Measurements from ENCODE around the gene ALG13. TPM values are rescaled to one million over a fixed set of nuclear protein-coding genes. Genes with fewer than 3 reads are reported as not detected.

The ALG13 gene
- total RNA-seq, 1 experiment from 2014 or later = 147 TPM

- DNase-seq (ENCODE audit: unreplicated experiment) = no peak
- POLR2A ChIA-PET = interaction anchor here (0.5 kb wide), 1 partner anchor 62 kb away, joined by 3 read pairs; the partner anchor contains the start of gene ALG13
- intact Hi-C loops (cut with micrococcal nuclease) = no loop called here
- H3K4me1 Mint-ChIP-seq (ENCODE audit: insufficient read depth, unreplicated experiment) = no peaks in the 10 kb centered on the region
- H3K9me3 Mint-ChIP-seq (ENCODE audit: unreplicated experiment) = no peaks in the 10 kb centered on the region
- no TSS peak for BruUV-seq (replicated peaks)
- no peak overlapping the region for H3K4me3 Mint-ChIP-seq (ENCODE audit: unreplicated experiment)
- peaks cover 43% of the 10 kb centered on the region for H3K36me3 Mint-ChIP-seq (ENCODE audit: insufficient read depth, unreplicated experiment)
- H3K27me3 Mint-ChIP-seq (ENCODE audit: insufficient read depth, unreplicated experiment) = peaks cover 79% of the 10 kb centered on the region
- CTCF ChIA-PET = no interaction called here
- TF ChIP-seq CTCF (IDR thresholded peaks at IDR 0.05; ENCODE audit: unreplicated experiment) = no peak
- H3K27ac Mint-ChIP-seq (ENCODE audit: low read depth, unreplicated experiment) = no peak overlapping the region
These were observed 62.3 kb downstream of the ALG13 start for GRCh38 chrX:111743316-111743715.

GRCh38 chrX:111756486-111756885 is 75.5 kb downstream of the ALG13 start:
- ChIA-PET POLR2A (interaction anchor here (0.7 kb wide), 1 partner anchor 129 kb away, joined by 3 read pairs; no protein-coding TSS in a partner anchor), CTCF (no interaction called here)
- Mint-ChIP-seq H3K4me1 (ENCODE audit: insufficient read depth, unreplicated experiment) (no peaks in the 10 kb centered on the region), H3K27me3 (ENCODE audit: insufficient read depth, unreplicated experiment) (peaks cover 76% of the 10 kb centered on the region), H3K36me3 (ENCODE audit: insufficient read depth, unreplicated experiment) (peaks cover 42% of the 10 kb centered on the region), H3K27ac (ENCODE audit: low read depth, unreplicated experiment) (no peak overlapping the region), H3K4me3 (ENCODE audit: unreplicated experiment) (no peak overlapping the region), H3K9me3 (ENCODE audit: unreplicated experiment) (peaks cover 7% of the 10 kb centered on the region)
- intact Hi-C loops (cut with micrococcal nuclease) = no loop called here
- BruUV-seq (replicated peaks) = no TSS peak
- DNase-seq (ENCODE audit: unreplicated experiment) = no peak
- TF ChIP-seq CTCF (IDR thresholded peaks at IDR 0.05; ENCODE audit: unreplicated experiment) = no peak

DNA sequence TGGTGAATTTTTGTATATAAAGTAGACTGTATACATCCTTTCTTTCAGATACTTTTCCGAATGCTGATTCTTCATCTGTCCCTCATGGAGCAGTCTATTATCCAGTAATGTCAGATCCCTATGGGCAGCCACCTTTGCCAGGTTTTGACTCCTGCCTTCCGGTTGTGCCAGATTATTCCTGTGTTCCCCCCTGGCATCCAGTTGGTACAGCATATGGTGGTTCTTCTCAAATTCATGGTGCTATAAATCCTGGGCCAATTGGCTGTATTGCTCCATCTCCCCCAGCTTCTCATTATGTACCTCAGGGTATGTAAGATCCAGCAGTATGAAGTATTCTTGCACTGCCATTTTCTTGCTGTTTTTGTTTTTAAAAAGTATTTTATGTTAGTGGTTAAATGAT is 78.7 kb downstream of the ALG13 start:
- intact Hi-C loops (cut with micrococcal nuclease) = no loop called here
- no peak overlapping the region for H3K4me3 Mint-ChIP-seq (ENCODE audit: unreplicated experiment)
- no peak overlapping the region for H3K27ac Mint-ChIP-seq (ENCODE audit: low read depth, unreplicated experiment)
- H3K9me3 Mint-ChIP-seq (ENCODE audit: unreplicated experiment) = no peaks in the 10 kb centered on the region
- no peak for TF ChIP-seq CTCF (IDR thresholded peaks at IDR 0.05; ENCODE audit: unreplicated experiment)
- H3K27me3 Mint-ChIP-seq (ENCODE audit: insufficient read depth, unreplicated experiment) = peaks cover 78% of the 10 kb centered on the region
- ChIA-PET CTCF (interaction anchor here (1.2 kb wide), 1 partner anchor 41 kb away, joined by 4 read pairs; no protein-coding TSS in a partner anchor), POLR2A (no interaction called here)
- no peak for DNase-seq (ENCODE audit: unreplicated experiment)
- no TSS peak for BruUV-seq (replicated peaks)
- H3K4me1 Mint-ChIP-seq (ENCODE audit: insufficient read depth, unreplicated experiment) = no peaks in the 10 kb centered on the region
- H3K36me3 Mint-ChIP-seq (ENCODE audit: insufficient read depth, unreplicated experiment) = peaks cover 20% of the 10 kb centered on the region

DNA sequence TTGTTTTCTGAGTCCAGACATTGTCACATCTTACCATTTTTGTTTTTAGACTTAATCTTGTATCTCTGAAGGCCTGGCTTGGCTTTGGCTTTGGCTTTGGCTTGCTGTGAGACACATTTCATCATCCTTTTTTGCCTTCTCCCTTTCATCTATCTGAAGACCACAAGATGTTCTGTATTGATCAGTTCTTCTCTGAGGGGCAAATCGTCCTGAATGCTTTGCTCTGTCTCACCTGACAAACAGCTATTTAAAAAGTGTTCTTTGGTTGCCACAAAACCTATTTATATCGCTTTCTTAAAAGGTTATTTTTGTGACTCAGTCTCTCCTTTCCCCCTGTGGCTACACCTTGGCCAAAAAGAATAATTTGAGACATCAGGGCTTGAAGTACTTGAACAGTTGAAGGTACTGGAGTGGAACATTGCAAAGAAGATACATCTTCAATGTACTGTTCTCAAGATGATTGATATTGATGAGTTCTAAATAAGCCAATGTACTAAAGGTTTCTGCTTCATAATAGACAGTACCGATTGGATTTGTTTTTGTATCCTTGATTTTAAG is 80.7 kb downstream of the ALG13 start:
- BruUV-seq (replicated peaks) = no TSS peak
- ChIA-PET POLR2A (no interaction called here), CTCF (no interaction called here)
- Mint-ChIP-seq H3K36me3 (ENCODE audit: insufficient read depth, unreplicated experiment) (peaks cover 17% of the 10 kb centered on the region), H3K4me1 (ENCODE audit: insufficient read depth, unreplicated experiment) (no peaks in the 10 kb centered on the region), H3K9me3 (ENCODE audit: unreplicated experiment) (no peaks in the 10 kb centered on the region), H3K27ac (ENCODE audit: low read depth, unreplicated experiment) (no peak overlapping the region), H3K27me3 (ENCODE audit: insufficient read depth, unreplicated experiment) (peaks cover 65% of the 10 kb centered on the region), H3K4me3 (ENCODE audit: unreplicated experiment) (no peak overlapping the region)
- intact Hi-C loops (cut with micrococcal nuclease) = no loop called here
- TF ChIP-seq CTCF (IDR thresholded peaks at IDR 0.05; ENCODE audit: unreplicated experiment) = no peak
- DNase-seq (ENCODE audit: unreplicated experiment) = no peak

All from MCF 10A (cell line).